ENCODE measurements around the gene DDHD1.
"Not testable (repeated sequence)": the region's sequence is repeated elsewhere in the genome, so short reads cannot be mapped to it uniquely, and the experiment has no call there.

The DDHD1 gene

GRCh38 chr14:53128303-53129028 is 24.7 kb downstream of the DDHD1 start:
- Mint-ChIP-seq H3K9me3 (no peaks in the 10 kb centered on the region), H3K36me3 (peaks cover 2% of the 10 kb centered on the region), H3K4me3 (peak overlapping the region; percentile 5), H3K4me1 (peaks cover 29% of the 10 kb centered on the region), H3K27ac (peak overlapping the region; percentile 84), H3K27me3 (no peaks in the 10 kb centered on the region)

- Mint-ChIP-seq H3K9me3 (no peaks in the 10 kb centered on the region), H3K36me3 (peaks cover 2% of the 10 kb centered on the region), H3K27ac (peak overlapping the region; percentile 79), H3K4me1 (peaks cover 29% of the 10 kb centered on the region), H3K4me3 (peak overlapping the region; percentile 46), H3K27me3 (no peaks in the 10 kb centered on the region)
Observed at GRCh38 chr14:53127832-53128231, 25.3 kb downstream of the DDHD1 start.

DNA sequence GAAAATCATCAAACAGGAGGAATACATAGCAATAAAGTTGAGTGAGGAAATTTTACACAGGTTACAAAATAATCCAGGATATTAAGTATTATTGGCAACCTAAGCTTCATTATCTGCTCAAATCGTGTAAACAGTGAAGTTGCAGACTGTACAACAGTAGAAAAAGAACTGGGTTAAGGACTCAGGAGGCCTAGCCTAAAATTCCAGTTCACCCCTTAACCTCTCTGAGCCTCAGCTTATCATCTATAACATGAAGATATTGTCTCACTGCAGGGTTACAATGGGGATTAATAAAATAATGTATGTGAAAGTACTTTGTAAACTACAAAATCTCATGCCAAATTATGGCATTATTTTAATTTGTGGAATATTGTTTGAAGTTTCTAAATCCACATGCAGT is 26.0 kb downstream of the DDHD1 start:
- H3K27ac Mint-ChIP-seq, result peak overlapping the region; percentile 81
- peak overlapping the region; percentile 84 for H3K4me3 Mint-ChIP-seq
- peaks cover 2% of the 10 kb centered on the region for H3K36me3 Mint-ChIP-seq
- peaks cover 29% of the 10 kb centered on the region for H3K4me1 Mint-ChIP-seq
- H3K9me3 Mint-ChIP-seq, result no peaks in the 10 kb centered on the region
- no peaks in the 10 kb centered on the region for H3K27me3 Mint-ChIP-seq

GRCh38 chr14:53126731-53127130 is 26.4 kb downstream of the DDHD1 start:
- H3K27ac Mint-ChIP-seq, result peak overlapping the region; percentile 81
- no peaks in the 10 kb centered on the region for H3K9me3 Mint-ChIP-seq

GRCh38 chr14:53124786-53125185 is 28.3 kb downstream of the DDHD1 start:
- Mint-ChIP-seq H3K4me1 (peaks cover 45% of the 10 kb centered on the region), H3K27ac (peak overlapping the region; percentile 0), H3K9me3 (no peaks in the 10 kb centered on the region), H3K27me3 (no peaks in the 10 kb centered on the region), H3K4me3 (no peak overlapping the region), H3K36me3 (peaks cover 6% of the 10 kb centered on the region)

More at GRCh38 chr14:53126731-53127130, 26.4 kb downstream of the DDHD1 start:
- peak overlapping the region; percentile 84 for H3K4me3 Mint-ChIP-seq
- peaks cover 32% of the 10 kb centered on the region for H3K4me1 Mint-ChIP-seq
- no peaks in the 10 kb centered on the region for H3K27me3 Mint-ChIP-seq
- H3K36me3 Mint-ChIP-seq, result peaks cover 2% of the 10 kb centered on the region

DNA sequence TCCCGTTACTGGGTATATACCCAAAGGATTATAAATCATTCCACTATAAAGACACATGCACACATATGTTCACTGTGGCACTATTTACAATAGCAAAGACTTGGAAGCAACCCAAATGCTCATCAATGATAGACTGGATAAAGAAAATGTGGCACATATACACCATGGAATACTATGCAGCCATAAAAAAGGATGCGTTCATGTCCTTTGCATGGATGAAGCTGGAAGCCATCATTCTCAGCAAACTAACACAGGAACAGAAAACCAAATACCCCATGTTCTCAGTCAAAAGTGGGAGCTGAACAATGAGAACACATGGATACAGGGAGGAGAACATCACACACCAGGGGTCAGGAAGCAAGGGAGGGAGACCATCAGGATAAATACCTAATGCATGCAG is 31.7 kb downstream of the DDHD1 start:
- Mint-ChIP-seq H3K4me1 (peaks cover 59% of the 10 kb centered on the region), H3K36me3 (peaks cover 25% of the 10 kb centered on the region)
- not testable (repeated sequence) for H3K4me3 Mint-ChIP-seq, H3K27me3 Mint-ChIP-seq, H3K27ac Mint-ChIP-seq, H3K9me3 Mint-ChIP-seq

DNA sequence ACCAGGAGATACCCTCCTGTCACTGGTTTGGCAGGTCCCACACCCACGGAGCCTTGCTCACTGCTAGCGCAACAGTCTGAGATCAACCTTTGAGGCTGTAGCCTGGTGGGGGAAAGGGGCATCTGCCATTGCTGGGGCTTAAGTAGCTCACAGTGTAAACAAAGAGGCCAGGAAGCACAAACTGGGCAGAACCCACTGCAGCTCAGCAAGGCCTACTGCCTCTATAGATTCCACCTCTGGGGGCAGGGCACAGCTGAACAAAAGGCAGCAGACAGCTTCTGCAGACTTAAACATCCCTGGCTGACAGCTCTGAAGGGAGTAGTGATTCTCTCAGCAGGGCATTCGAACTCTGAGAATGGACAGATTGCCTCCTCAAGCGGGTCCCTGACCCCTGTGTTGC is 35.6 kb downstream of the DDHD1 start:
- not testable (repeated sequence) for H3K4me3 Mint-ChIP-seq, H3K27me3 Mint-ChIP-seq, H3K27ac Mint-ChIP-seq, H3K9me3 Mint-ChIP-seq
- peaks cover 69% of the 10 kb centered on the region for H3K4me1 Mint-ChIP-seq
- H3K36me3 Mint-ChIP-seq, result peaks cover 32% of the 10 kb centered on the region

DNA sequence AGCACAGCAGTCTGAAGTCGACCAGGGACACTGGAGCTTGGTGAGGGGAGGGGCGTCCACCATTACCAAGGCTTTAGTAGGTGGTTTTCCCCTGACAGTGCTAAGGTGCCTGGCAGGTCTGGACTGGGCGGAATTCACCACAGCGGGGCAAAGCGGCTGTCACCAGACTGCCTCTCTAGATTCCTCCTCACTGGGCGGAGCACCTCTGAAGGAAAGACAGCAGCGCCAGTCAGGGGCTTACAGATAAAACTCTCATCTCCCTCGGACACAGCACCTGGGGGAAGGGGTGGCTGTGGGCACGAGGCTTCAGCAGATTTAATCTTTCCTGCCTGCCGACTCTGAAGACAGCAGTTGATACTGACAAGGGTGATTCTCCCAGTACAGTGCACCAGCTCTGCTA is 39.1 kb downstream of the DDHD1 start:
- H3K4me1 Mint-ChIP-seq, result peaks cover 52% of the 10 kb centered on the region
- H3K27ac Mint-ChIP-seq, result no peak overlapping the region
- no peaks in the 10 kb centered on the region for H3K27me3 Mint-ChIP-seq
- no peak overlapping the region for H3K4me3 Mint-ChIP-seq
- peaks cover 5% of the 10 kb centered on the region for H3K9me3 Mint-ChIP-seq
- peaks cover 21% of the 10 kb centered on the region for H3K36me3 Mint-ChIP-seq

DNA sequence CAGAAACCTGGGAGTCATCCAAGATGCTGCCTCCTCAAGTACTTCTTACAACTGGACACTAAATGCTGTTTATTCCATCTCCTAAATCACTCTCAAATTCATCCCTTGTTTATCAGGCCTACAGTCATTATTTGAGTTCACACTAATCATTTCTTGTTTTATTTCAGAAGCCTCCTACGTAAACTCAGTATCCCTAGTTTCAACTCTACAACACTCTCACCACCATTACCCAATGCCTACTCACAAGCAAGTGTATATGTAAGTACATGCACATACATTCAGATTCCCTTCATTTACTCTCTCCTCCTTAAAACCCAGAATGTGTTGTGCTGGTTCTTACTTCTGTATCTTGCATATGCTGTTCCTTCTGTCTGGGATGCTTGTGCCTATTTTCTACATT is 43.0 kb downstream of the DDHD1 start:
- H3K36me3 Mint-ChIP-seq, result peaks cover 6% of the 10 kb centered on the region
- H3K4me1 Mint-ChIP-seq, result peaks cover 23% of the 10 kb centered on the region
- no peaks in the 10 kb centered on the region for H3K27me3 Mint-ChIP-seq
- no peak overlapping the region for H3K4me3 Mint-ChIP-seq
- H3K9me3 Mint-ChIP-seq, result no peaks in the 10 kb centered on the region
- no peak overlapping the region for H3K27ac Mint-ChIP-seq

GRCh38 chr14:53109105-53110041 is 43.8 kb downstream of the DDHD1 start:
- Mint-ChIP-seq H3K27ac (no peak overlapping the region), H3K9me3 (no peaks in the 10 kb centered on the region), H3K36me3 (peaks cover 3% of the 10 kb centered on the region), H3K4me1 (peaks cover 17% of the 10 kb centered on the region), H3K27me3 (no peaks in the 10 kb centered on the region), H3K4me3 (no peak overlapping the region)

GRCh38 chr14:53108292-53109104 is 44.6 kb downstream of the DDHD1 start:
- Mint-ChIP-seq H3K27ac (no peak overlapping the region), H3K4me3 (no peak overlapping the region), H3K36me3 (peaks cover 6% of the 10 kb centered on the region), H3K4me1 (peaks cover 15% of the 10 kb centered on the region), H3K27me3 (no peaks in the 10 kb centered on the region), H3K9me3 (no peaks in the 10 kb centered on the region)

DNA sequence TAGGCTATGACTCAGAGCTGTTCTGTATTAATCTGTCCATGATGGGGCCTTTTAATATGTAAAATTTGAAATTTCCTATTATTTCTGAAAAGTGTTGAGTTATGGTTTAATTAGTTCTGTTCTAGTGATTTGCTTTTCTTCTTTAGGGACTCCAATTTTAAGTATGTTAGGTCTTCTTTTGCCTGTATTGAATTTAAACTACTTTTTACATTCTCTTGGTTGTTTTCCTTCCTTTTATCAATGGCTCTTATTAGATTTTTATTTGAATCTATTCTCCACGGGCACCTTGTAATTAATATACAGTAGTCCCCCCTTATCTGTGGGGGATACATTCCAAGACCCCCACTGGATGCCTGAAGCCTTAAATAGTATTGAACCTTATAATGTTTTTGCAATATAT is 46.4 kb downstream of the DDHD1 start:
- no peaks in the 10 kb centered on the region for H3K9me3 Mint-ChIP-seq
- peaks cover 13% of the 10 kb centered on the region for H3K36me3 Mint-ChIP-seq
- H3K27me3 Mint-ChIP-seq, result no peaks in the 10 kb centered on the region
- no peak overlapping the region for H3K4me3 Mint-ChIP-seq
- H3K27ac Mint-ChIP-seq, result peak overlapping the region; percentile 75
- H3K4me1 Mint-ChIP-seq, result peaks cover 19% of the 10 kb centered on the region

DNA sequence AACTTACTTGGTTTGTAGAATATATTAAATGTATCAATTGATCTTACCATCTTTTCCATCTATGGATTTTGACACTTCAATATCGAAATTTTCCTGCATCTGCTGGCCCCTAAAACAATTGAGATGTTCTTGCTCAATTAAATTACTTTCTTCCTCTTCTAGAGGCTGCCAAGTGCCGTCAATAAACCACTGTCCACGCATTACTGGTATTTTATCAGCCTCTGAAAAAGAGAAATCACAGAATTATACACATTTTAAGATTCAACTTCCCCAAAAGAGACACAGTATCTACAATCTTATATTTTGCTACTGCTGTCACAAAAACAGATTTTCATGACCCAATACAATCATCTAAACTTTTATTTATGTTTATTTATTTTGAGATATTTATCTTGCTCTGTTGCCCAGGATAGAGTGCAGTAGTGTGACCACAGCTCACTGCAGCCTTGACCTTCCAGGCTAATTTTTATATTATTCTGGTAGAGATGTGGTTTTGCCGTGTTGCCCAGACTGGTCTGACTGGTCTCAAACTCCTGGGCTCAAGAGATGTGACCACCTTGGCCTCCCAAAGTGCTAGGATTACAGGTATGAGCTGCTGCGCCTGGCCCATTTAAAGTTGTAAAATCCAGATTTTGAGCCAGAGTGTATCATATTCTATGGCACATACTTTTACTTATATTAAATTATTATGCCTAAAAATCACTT is 49.3 kb downstream of the DDHD1 start:
- Mint-ChIP-seq H3K27me3 (no peaks in the 10 kb centered on the region), H3K4me3 (no peak overlapping the region), H3K4me1 (peaks cover 19% of the 10 kb centered on the region), H3K9me3 (no peaks in the 10 kb centered on the region), H3K27ac (no peak overlapping the region), H3K36me3 (peaks cover 21% of the 10 kb centered on the region)

DNA sequence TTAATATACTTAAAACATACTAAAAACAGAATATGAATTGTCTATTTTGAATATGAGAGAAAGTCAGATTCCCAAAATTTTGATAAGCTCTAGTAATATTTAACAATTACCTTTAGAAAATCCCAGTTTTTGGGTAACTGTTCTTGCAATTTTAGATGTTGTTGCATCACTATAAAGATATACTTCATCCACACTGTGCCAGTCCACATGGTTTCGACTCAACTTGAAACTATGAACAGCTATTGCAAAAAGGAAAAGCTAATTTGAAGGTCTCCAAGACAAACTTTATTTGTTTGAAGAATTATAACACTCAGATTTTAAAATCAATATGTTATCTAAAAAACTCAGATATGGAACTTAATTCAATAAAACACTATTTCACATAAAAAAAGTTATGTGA is 59.9 kb downstream of the DDHD1 start:
- Mint-ChIP-seq H3K4me3 (no peak overlapping the region), H3K9me3 (no peaks in the 10 kb centered on the region), H3K36me3 (peaks cover 30% of the 10 kb centered on the region), H3K27me3 (no peaks in the 10 kb centered on the region), H3K27ac (no peak overlapping the region), H3K4me1 (peaks cover 6% of the 10 kb centered on the region)

DNA sequence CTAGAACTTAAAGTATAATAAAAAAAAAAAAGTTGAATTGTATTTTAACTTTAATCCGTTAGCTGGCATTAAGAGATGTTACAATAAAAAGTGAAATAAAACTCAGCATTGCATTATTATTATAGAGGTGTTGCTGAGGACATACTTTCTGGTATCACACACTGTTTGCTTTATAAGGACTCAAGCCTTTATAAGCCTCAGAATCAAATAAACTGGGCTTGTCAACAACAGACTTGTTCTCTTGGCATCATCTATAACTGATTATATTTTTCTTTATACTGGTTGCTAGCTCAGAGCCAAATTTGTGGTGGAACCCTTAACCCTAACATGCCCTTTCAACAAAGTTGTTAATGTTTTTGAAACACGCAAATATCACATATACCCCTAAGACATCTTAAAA is 62.3 kb downstream of the DDHD1 start:
- Mint-ChIP-seq H3K4me1 (peaks cover 23% of the 10 kb centered on the region), H3K36me3 (peaks cover 42% of the 10 kb centered on the region), H3K9me3 (no peaks in the 10 kb centered on the region), H3K27ac (no peak overlapping the region), H3K27me3 (no peaks in the 10 kb centered on the region), H3K4me3 (no peak overlapping the region)

Data from activated naive CD4-positive, alpha-beta T cell treated with anti-CD3 and anti-CD28 coated beads, Interleukin-2, amount 50 U/mL, for 24 hours (primary cell).